Stomach (tissue), 4 donors: Measurements from ENCODE around the gene OR52K1.

Experiments
- POLR2A ChIP-seq, 4 donors: fragments of 450-650 bp; IDR thresholded peaks; one replicate each; pipeline ENCODE4 v1.6.1; 2016; ENCODE audit warnings: antibody characterized with exemption in 4 of 4, control low read depth in 2 of 4, mild to moderate bottlenecking in 1 of 4, moderate library complexity in 1 of 4
- POLR2AphosphoS5 ChIP-seq, 3 donors: sonication (generic); formaldehyde crosslinking; IDR thresholded peaks; one replicate each; pipeline ENCODE4 v1.6.1; 2016; ENCODE audit warnings: antibody characterized with exemption in 3 of 3

DNA sequence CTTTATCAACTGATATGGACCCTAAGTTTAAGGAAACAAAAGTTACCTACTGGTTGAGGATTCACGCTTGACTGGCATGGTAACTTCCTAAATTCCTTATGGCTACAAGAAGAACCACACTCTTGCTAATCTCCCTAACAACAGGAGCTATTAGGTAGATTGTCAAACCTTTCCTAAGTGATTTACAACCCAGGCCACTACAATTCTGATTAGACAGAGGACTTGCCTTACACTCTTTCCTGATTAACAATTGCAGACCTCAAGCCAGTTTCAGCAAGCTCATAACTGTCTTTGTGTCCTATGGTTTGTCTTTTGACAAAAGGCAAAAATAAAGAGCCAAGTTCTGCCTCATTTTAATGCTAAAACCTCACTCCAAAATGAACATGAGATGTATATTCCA, 17.0 kb upstream of the OR52K1 start:
- no peak for TF ChIP-seq POLR2A (IDR thresholded peaks at IDR 0.05)
- no peak for TF ChIP-seq POLR2AphosphoS5 (IDR thresholded peaks at IDR 0.05)
